GM20000 (cell line): Measurements from ENCODE around the gene KLK8.

Source experiments
- DNase-seq: peaks from one replicate; pipeline ENCODE4 v3.0.0; 2012; ENCODE audit warnings: low spot score
- CTCF ChIP-seq: IDR thresholded peaks from 2 replicates; pipeline ENCODE4 v1.5.1; 2012; ENCODE audit warnings: mild to moderate bottlenecking, control low read depth; ENCODE audit errors: extremely low read depth, missing control alignments

The KLK8 gene

GRCh38 chr19:51031880-51032225 is 30.4 kb upstream of the KLK8 start:
- no peak for TF ChIP-seq CTCF
- no peak for DNase-seq

GRCh38 chr19:51031220-51031879 is 29.9 kb upstream of the KLK8 start:
- no peak for TF ChIP-seq CTCF
- DNase-seq: no peak

GRCh38 chr19:51030631-51031030 is 29.2 kb upstream of the KLK8 start:
- no peak for DNase-seq
- TF ChIP-seq CTCF: no peak

- DNase-seq: no peak
These were observed 28.3 kb upstream of the KLK8 start for GRCh38 chr19:51029718-51030117.

GRCh38 chr19:51027873-51028272 is 26.5 kb upstream of the KLK8 start:
- DNase-seq: no peak
- TF ChIP-seq CTCF: no peak

More at GRCh38 chr19:51029718-51030117, 28.3 kb upstream of the KLK8 start:
- no peak for TF ChIP-seq CTCF

- no peak for DNase-seq
- TF ChIP-seq CTCF: no peak
These were observed 25.9 kb upstream of the KLK8 start for GRCh38 chr19:51027126-51027806.

- DNase-seq: no peak
- TF ChIP-seq CTCF: no peak
These were observed 25.1 kb upstream of the KLK8 start, which contains the start of gene KLK11 for GRCh38 chr19:51026554-51026831. KLK11 (minus strand) TSS chr19:51026616; CDS start chr19:51025631, 985 bp downstream.
